ENCODE measurements around the gene AXIN2. TPM values are rescaled to one million over a fixed set of nuclear protein-coding genes. Genes with fewer than 3 reads are reported as not detected.

The AXIN2 gene
- total and polyA plus RNA-seq, 7 donors, result 6.0 to 16.1 (median 9.6) TPM

- Histone ChIP-seq H3K4me1 (no peaks in the 10 kb centered on the region), H3K4me3 (no peak overlapping the region), H3K9me3 (no peaks in the 10 kb centered on the region), H3K36me3 (no peaks in the 10 kb centered on the region), H3K27me3 (no peaks in the 10 kb centered on the region), H3K27ac (no peak overlapping the region)
- DNase-seq, result no peak
- intact Hi-C loops (cut with DNase I), result no loop called here
- no peak for TF ChIP-seq CTCF (IDR thresholded peaks at IDR 0.05)
- no peak for TF ChIP-seq POLR2AphosphoS5 (IDR thresholded peaks at IDR 0.05)
- TF ChIP-seq POLR2A (IDR thresholded peaks at IDR 0.05), result no peak
- TF ChIP-seq EP300 (IDR thresholded peaks at IDR 0.05), result no peak
- 91 to 92% methylated on average over 2 of the region's 2 CpGs for WGBS, 2 donors
Observed at GRCh38 chr17:65601881-65602280, 40.4 kb upstream of the AXIN2 start.

GRCh38 chr17:65601145-65601544 is 39.7 kb upstream of the AXIN2 start:
- no peak for DNase-seq
- H3K4me1 ChIP-seq, result no peaks in the 10 kb centered on the region
- no peak overlapping the region for H3K4me3 ChIP-seq
- WGBS, 2 donors, result 90 to 91% methylated on average over 1 of the region's 1 CpG
- no peaks in the 10 kb centered on the region for H3K36me3 ChIP-seq
- H3K27me3 ChIP-seq, result no peaks in the 10 kb centered on the region
- H3K27ac ChIP-seq, result no peak overlapping the region
- TF ChIP-seq CTCF (IDR thresholded peaks at IDR 0.05) (no peak), EP300 (IDR thresholded peaks at IDR 0.05) (no peak), POLR2AphosphoS5 (IDR thresholded peaks at IDR 0.05) (no peak), POLR2A (IDR thresholded peaks at IDR 0.05) (no peak)
- intact Hi-C loops (cut with DNase I), result no loop called here
- no peaks in the 10 kb centered on the region for H3K9me3 ChIP-seq

GRCh38 chr17:65600518-65600917 is 39.1 kb upstream of the AXIN2 start:
- Histone ChIP-seq H3K36me3 (no peaks in the 10 kb centered on the region), H3K27me3 (no peaks in the 10 kb centered on the region), H3K27ac (no peak overlapping the region), H3K9me3 (no peaks in the 10 kb centered on the region), H3K4me3 (no peak overlapping the region), H3K4me1 (no peaks in the 10 kb centered on the region)
- intact Hi-C loops (cut with DNase I), result no loop called here
- no peak for DNase-seq
- TF ChIP-seq POLR2AphosphoS5 (IDR thresholded peaks at IDR 0.05) (no peak), CTCF (IDR thresholded peaks at IDR 0.05) (no peak), POLR2A (IDR thresholded peaks at IDR 0.05) (no peak), EP300 (IDR thresholded peaks at IDR 0.05) (no peak)
- 67 to 76% methylated on average over 1 of the region's 1 CpG for WGBS, 2 donors

GRCh38 chr17:65599650-65600049 is 38.2 kb upstream of the AXIN2 start:
- no peaks in the 10 kb centered on the region for H3K27me3 ChIP-seq
- no peak overlapping the region for H3K27ac ChIP-seq
- H3K4me1 ChIP-seq, result no peaks in the 10 kb centered on the region
- no peaks in the 10 kb centered on the region for H3K36me3 ChIP-seq
- no peak for TF ChIP-seq CTCF (IDR thresholded peaks at IDR 0.05)
- TF ChIP-seq EP300 (IDR thresholded peaks at IDR 0.05), result no peak
- TF ChIP-seq POLR2AphosphoS5 (IDR thresholded peaks at IDR 0.05), result no peak
- no peak for TF ChIP-seq POLR2A (IDR thresholded peaks at IDR 0.05)
- WGBS, 2 donors, result 84 to 85% methylated on average over 5 of the region's 5 CpGs
- no peak overlapping the region for H3K4me3 ChIP-seq
- intact Hi-C loops (cut with DNase I), result no loop called here
- no peak for DNase-seq
- no peaks in the 10 kb centered on the region for H3K9me3 ChIP-seq

GRCh38 chr17:65598746-65599145 is 37.3 kb upstream of the AXIN2 start:
- Histone ChIP-seq H3K36me3 (no peaks in the 10 kb centered on the region), H3K4me1 (no peaks in the 10 kb centered on the region), H3K27ac (no peak overlapping the region), H3K27me3 (no peaks in the 10 kb centered on the region), H3K9me3 (no peaks in the 10 kb centered on the region), H3K4me3 (no peak overlapping the region)
- DNase-seq, result no peak
- TF ChIP-seq POLR2AphosphoS5 (IDR thresholded peaks at IDR 0.05) (no peak), CTCF (IDR thresholded peaks at IDR 0.05) (no peak), EP300 (IDR thresholded peaks at IDR 0.05) (no peak), POLR2A (IDR thresholded peaks at IDR 0.05) (no peak)
- intact Hi-C loops (cut with DNase I), result no loop called here
- WGBS, 2 donors, result 96 to 99% methylated on average over 1 of the region's 1 CpG

All from sigmoid colon (tissue), 7 donors.